HepG2 (cell line): ENCODE data around the gene CCNA2. TPM values are rescaled to one million over a fixed set of nuclear protein-coding genes. Genes with fewer than 3 reads are reported as not detected.

Source experiments
- ATF6 ChIP-seq: sonication (generic); formaldehyde crosslinking; conservative IDR thresholded peaks from 2 replicates; pipeline ENCODE4 v1.4.0; 2020; ENCODE audit warnings: missing genetic modification reagents
- CTCF ChIP-seq: sonication (generic); formaldehyde crosslinking; IDR thresholded peaks from 2 replicates; pipeline ENCODE4 v1.5.0; 2020; ENCODE audit warnings: mild to moderate bottlenecking, missing genetic modification reagents, moderate library complexity
- HHEX ChIP-seq: IDR thresholded peaks from 2 replicates; pipeline ENCODE4 v1.6.1; 2016; ENCODE audit warnings: control low read depth
- HINFP ChIP-seq: sonication (generic); formaldehyde crosslinking; IDR thresholded peaks from 2 replicates; pipeline ENCODE4 v1.4.0; 2020; ENCODE audit warnings: low read depth, mild to moderate bottlenecking, missing genetic modification reagents
- ZC3H13 ChIP-seq: sonication (generic); formaldehyde crosslinking; IDR thresholded peaks from 2 replicates; pipeline ENCODE4 v1.8.1; 2023; ENCODE audit warnings: mild to moderate bottlenecking, missing genetic modification reagents, moderate library complexity
- ZNF337 ChIP-seq: sonication (generic); formaldehyde crosslinking; IDR thresholded peaks from 2 replicates; pipeline ENCODE4 v1.5.1; 2020; ENCODE audit warnings: missing genetic modification reagents, low read depth, mild to moderate bottlenecking, borderline replicate concordance
- ZNF468 ChIP-seq: sonication (generic); formaldehyde crosslinking; IDR thresholded peaks from 2 replicates; pipeline ENCODE4 v1.8.0; 2022; ENCODE audit warnings: mild to moderate bottlenecking, moderate library complexity, missing genetic modification reagents
- ZNF569 ChIP-seq: sonication (generic); formaldehyde crosslinking; IDR thresholded peaks from 2 replicates; pipeline ENCODE4 v1.5.0; 2020; ENCODE audit warnings: mild to moderate bottlenecking, missing genetic modification reagents, moderate library complexity, borderline replicate concordance
- ZNF597 ChIP-seq: sonication (generic); formaldehyde crosslinking; IDR thresholded peaks from 2 replicates; pipeline ENCODE4 v1.5.0; 2020; ENCODE audit warnings: missing genetic modification reagents
- ZNF687 ChIP-seq: sonication (generic); formaldehyde crosslinking; IDR thresholded peaks from 2 replicates; pipeline ENCODE4 v1.5.1; 2020; ENCODE audit warnings: mild to moderate bottlenecking, missing genetic modification reagents, moderate library complexity
- ZNF7 ChIP-seq: IDR thresholded peaks from 2 replicates; pipeline ENCODE4 v1.6.1; 2016; ENCODE audit warnings: missing biosample characterization, missing genetic modification reagents
- polyA plus RNA-seq, 8 experiments: library from polyadenylated mRNA; depleted of rRNA in 3 of 8; stranded (reverse) in 7 of 8; unstranded in 1 of 8; fragments of >200 nt; fragmentation: Illumina TruSeq in 4 of 8; extraction: Trizol in 4 of 8; gene quantifications; 2 replicates each; pipeline versions ENCODE4 v1.2.1 to v1.2.3, GENCODE V29; 2011 to 2016; ENCODE audit warnings: low read depth in 4 of 8, missing spikeins in 1 of 8, mixed read lengths in 1 of 8; ENCODE audit not compliant: insufficient read depth in 1 of 8
- total RNA-seq, 5 experiments: library from RNA; depleted of rRNA; stranded (reverse); fragments of >200 nt; fragmentation: Illumina TruSeq; extraction: Trizol; gene quantifications; 2 replicates each; pipeline ENCODE4 v1.2.3, GENCODE V29; 2016; ENCODE audit warnings: low read depth in 1 of 5
- TF ChIP-seq, protein P1 (sequence below): sonication (generic); formaldehyde crosslinking; IDR thresholded peaks from 2 replicates; pipeline ENCODE4 v1.5.0; 2020; ENCODE audit warnings: mild to moderate bottlenecking, missing genetic modification reagents

Gene CCNA2
- total and polyA plus RNA-seq, 2 of the 13 experiments (the other 11 are each of a cell fraction or from before 2014, with no cell fraction given) = 31.3 to 105 TPM

DNA sequence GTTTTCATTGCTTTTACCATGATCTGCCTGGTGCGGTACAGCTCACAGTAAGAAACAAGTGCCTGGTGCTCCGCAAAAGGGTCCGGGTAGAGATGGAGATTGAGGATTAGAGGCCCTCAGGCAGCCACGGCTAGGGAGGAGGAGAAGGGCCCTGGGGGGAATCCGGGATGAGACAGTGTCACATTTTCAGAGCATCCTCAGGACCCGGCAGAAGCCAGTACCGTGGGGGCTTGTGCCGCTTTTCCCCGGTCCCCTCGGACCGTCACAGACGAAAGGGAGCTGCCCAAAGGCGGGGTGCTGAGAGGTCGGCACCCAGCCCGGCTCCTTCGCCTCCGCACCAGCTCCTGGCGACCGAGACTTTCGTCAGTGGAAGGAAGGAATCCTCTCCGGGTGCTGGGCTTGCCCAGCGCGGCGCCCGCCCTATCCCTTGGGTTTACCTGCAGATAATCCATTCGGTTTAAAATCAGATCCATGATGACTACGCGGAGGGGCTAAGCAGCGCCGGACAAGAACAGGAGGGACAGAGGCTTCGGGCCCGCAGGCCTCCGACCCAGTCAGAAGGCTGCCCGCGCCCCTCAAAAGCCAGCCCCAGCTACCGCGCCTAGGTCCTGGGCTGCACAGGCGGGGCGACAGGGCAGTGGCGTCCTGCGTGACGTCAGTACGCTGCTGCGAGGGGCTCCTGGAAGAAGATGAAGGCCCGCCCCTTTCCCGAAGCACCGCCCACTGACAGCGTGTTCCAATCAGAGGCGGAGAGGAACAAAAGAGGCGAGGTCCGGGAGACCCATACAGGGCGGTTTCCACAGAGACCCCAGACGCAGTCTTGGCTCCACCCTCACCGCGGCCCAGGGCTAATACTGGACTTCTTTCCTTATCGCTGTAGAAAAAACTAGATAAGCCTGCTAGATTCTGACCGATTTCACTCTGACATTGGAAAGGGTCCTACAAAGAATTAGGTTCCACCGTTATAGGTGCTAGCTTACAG, 46.4 kb upstream of the CCNA2 start, which contains the start of gene BBS7 (continued):
- TF ChIP-seq HINFP (CRISPR knock-in tag) (0 out of 2 replicates have a peak, but pooled peaks have one; percentile 31), ZNF569 (CRISPR knock-in tag) (no peak), ZNF337 (CRISPR knock-in tag) (no peak), CTCF (no peak; the same call in 1 of the 2 replicates), ZNF687 (CRISPR knock-in tag) (peak; percentile 87), ATF6 (CRISPR knock-in tag) (no peak), ZNF597 (CRISPR knock-in tag) (no peak), HHEX (no peak), ZNF7 (CRISPR knock-in tag) (no peak), ZNF468 (CRISPR knock-in tag) (no peak), ZC3H13 (CRISPR knock-in tag) (no peak)
- TF ChIP-seq, protein P1, sequence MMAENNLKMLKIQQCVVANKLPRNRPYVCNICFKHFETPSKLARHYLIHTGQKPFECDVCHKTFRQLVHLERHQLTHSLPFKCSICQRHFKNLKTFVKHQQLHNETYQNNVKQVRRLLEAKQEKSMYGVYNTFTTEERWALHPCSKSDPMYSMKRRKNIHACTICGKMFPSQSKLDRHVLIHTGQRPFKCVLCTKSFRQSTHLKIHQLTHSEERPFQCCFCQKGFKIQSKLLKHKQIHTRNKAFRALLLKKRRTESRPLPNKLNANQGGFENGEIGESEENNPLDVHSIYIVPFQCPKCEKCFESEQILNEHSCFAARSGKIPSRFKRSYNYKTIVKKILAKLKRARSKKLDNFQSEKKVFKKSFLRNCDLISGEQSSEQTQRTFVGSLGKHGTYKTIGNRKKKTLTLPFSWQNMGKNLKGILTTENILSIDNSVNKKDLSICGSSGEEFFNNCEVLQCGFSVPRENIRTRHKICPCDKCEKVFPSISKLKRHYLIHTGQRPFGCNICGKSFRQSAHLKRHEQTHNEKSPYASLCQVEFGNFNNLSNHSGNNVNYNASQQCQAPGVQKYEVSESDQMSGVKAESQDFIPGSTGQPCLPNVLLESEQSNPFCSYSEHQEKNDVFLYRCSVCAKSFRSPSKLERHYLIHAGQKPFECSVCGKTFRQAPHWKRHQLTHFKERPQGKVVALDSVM = no peak
